HEK293 (cell line): ENCODE measurements around the gene CDK6.

Experiments
- CTCF ChIA-PET: fragments of 350-600 bp; formaldehyde crosslinking; extraction: SDS; loops from one replicate; lab custom pipeline; 2021; ENCODE audit warnings: antibody characterized with exemption; lab: Yijun Ruan, JAX
- POLR2A ChIA-PET: fragments of 300-600 bp; formaldehyde crosslinking; extraction: SDS; loops from one replicate; lab custom pipeline; 2020; ENCODE audit warnings: antibody characterized with exemption, inconsistent platforms; lab: Yijun Ruan, JAX
- H3K27ac ChIP-seq: fragments of 200-500 bp; sonication (Bioruptor generic); 2 replicates; pipeline ENCODE4 v1.5.1; 2014; ENCODE audit warnings: low read depth, low read length, control low read depth, inconsistent platforms; ENCODE audit errors: extremely low read depth
- H3K36me3 ChIP-seq, 2 experiments: fragments of 200-500 bp in 1 of 2; sonication (Bioruptor generic) in 1 of 2; 1 replicate in 1 of 2; 2 replicates in 1 of 2; pipeline ENCODE4 v1.5.1; 2014 to 2017; ENCODE audit warnings: inconsistent platforms in 2 of 2, low read length in 2 of 2; ENCODE audit not compliant: control insufficient read depth in 2 of 2, insufficient read depth in 1 of 2
- H3K4me1 ChIP-seq: fragments of 200-500 bp; sonication (Bioruptor generic); 2 replicates; pipeline ENCODE4 v1.5.1; 2014; ENCODE audit warnings: mild to moderate bottlenecking, low read length, inconsistent platforms; ENCODE audit not compliant: control insufficient read depth, insufficient read depth
- H3K4me3 ChIP-seq: 2 replicates; pipeline ENCODE4 v1.5.1; 2011; ENCODE audit warnings: low read depth, mild to moderate bottlenecking, control low read depth, low read length, moderate library complexity
- H3K9me3 ChIP-seq: fragments of 200-500 bp; sonication (Bioruptor generic); 2 replicates; pipeline ENCODE4 v1.5.1; 2014; ENCODE audit warnings: low read depth, low read length, inconsistent platforms; ENCODE audit not compliant: control insufficient read depth, insufficient read depth
- BCL11A ChIP-seq: fragments of 450-650 bp; formaldehyde crosslinking; IDR thresholded peaks from 2 replicates; pipeline ENCODE4 v1.5.1; 2016; ENCODE audit warnings: low read depth, missing biosample characterization, missing genetic modification characterization
- GLI4 ChIP-seq: fragments of 450-650 bp; formaldehyde crosslinking; IDR thresholded peaks from 2 replicates; pipeline ENCODE4 v1.5.1; 2016; ENCODE audit warnings: missing biosample characterization, missing genetic modification characterization
- IKZF3 ChIP-seq: fragments of 450-650 bp; IDR thresholded peaks from 2 replicates; pipeline ENCODE4 v1.5.0; 2018; ENCODE audit warnings: missing biosample characterization, mild to moderate bottlenecking, missing genetic modification characterization, moderate library complexity
- KLF1 ChIP-seq: fragments of 450-650 bp; formaldehyde crosslinking; IDR thresholded peaks from 2 replicates; pipeline ENCODE4 v1.5.1; 2016; ENCODE audit warnings: missing biosample characterization, missing genetic modification characterization
- KLF7 ChIP-seq: fragments of 450-650 bp; formaldehyde crosslinking; IDR thresholded peaks from 2 replicates; pipeline ENCODE4 v1.5.1; 2016; ENCODE audit warnings: missing biosample characterization, missing genetic modification characterization, borderline replicate concordance
- MEIS1 ChIP-seq: sonication (generic); formaldehyde crosslinking; IDR thresholded peaks from 2 replicates; pipeline ENCODE4 v1.8.1; 2022; ENCODE audit warnings: missing genetic modification reagents, mild to moderate bottlenecking, borderline replicate concordance
- MZF1 ChIP-seq: fragments of 450-650 bp; formaldehyde crosslinking; IDR thresholded peaks from 2 replicates; pipeline ENCODE4 v1.5.1; 2017; ENCODE audit warnings: missing biosample characterization, missing genetic modification characterization, borderline replicate concordance
- SCRT2 ChIP-seq: fragments of 450-650 bp; formaldehyde crosslinking; IDR thresholded peaks from 2 replicates; pipeline ENCODE4 v1.5.1; 2016; ENCODE audit warnings: missing biosample characterization, missing genetic modification characterization
- ZBTB8A ChIP-seq: fragments of 450-650 bp; formaldehyde crosslinking; IDR thresholded peaks from 2 replicates; pipeline ENCODE4 v1.5.1; 2016; ENCODE audit warnings: missing biosample characterization, missing genetic modification characterization
- ZNF132 ChIP-seq: fragments of 450-650 bp; formaldehyde crosslinking; IDR thresholded peaks from 2 replicates; pipeline ENCODE4 v1.5.1; 2017; ENCODE audit warnings: missing biosample characterization, missing genetic modification characterization, borderline replicate concordance
- ZNF140 ChIP-seq: fragments of 450-650 bp; formaldehyde crosslinking; IDR thresholded peaks from 2 replicates; pipeline ENCODE4 v1.5.1; 2016; ENCODE audit warnings: missing biosample characterization, missing genetic modification characterization
- ZNF169 ChIP-seq: fragments of 450-650 bp; formaldehyde crosslinking; IDR thresholded peaks from 2 replicates; pipeline ENCODE4 v1.5.1; 2016; ENCODE audit warnings: missing biosample characterization, missing genetic modification characterization
- ZNF221 ChIP-seq: fragments of 450-650 bp; formaldehyde crosslinking; IDR thresholded peaks from 2 replicates; pipeline ENCODE4 v1.5.1; 2017; ENCODE audit warnings: missing biosample characterization, missing genetic modification characterization, borderline replicate concordance
- ZNF23 ChIP-seq: fragments of 450-650 bp; formaldehyde crosslinking; IDR thresholded peaks from 2 replicates; pipeline ENCODE4 v1.5.1; 2016; ENCODE audit warnings: missing biosample characterization, missing genetic modification characterization, borderline replicate concordance
- ZNF274 ChIP-seq, 2 experiments: fragments of 200-500 bp in 1 of 2; fragments of 450-650 bp in 1 of 2; sonication (Bioruptor generic) in 1 of 2; formaldehyde crosslinking in 1 of 2; IDR thresholded peaks; 2 replicates each; pipeline versions ENCODE4 v1.5.1 to v1.6.1; 2014 to 2016; ENCODE audit warnings: borderline replicate concordance in 1 of 2, inconsistent platforms in 1 of 2, low read length in 1 of 2, missing biosample characterization in 1 of 2, missing genetic modification characterization in 1 of 2
- ZNF37A ChIP-seq: fragments of 450-650 bp; IDR thresholded peaks from 2 replicates; pipeline ENCODE4 v1.5.1; 2018; ENCODE audit warnings: missing biosample characterization, missing genetic modification characterization
- ZNF449 ChIP-seq: fragments of 450-650 bp; formaldehyde crosslinking; IDR thresholded peaks from 2 replicates; pipeline ENCODE4 v1.5.1; 2017; ENCODE audit warnings: missing biosample characterization, mild to moderate bottlenecking, missing genetic modification characterization, moderate library complexity
- ZNF521 ChIP-seq: fragments of 450-650 bp; formaldehyde crosslinking; IDR thresholded peaks from 2 replicates; pipeline ENCODE4 v1.5.1; 2017; ENCODE audit warnings: missing biosample characterization, mild to moderate bottlenecking, missing genetic modification characterization
- ZNF530 ChIP-seq: fragments of 450-650 bp; formaldehyde crosslinking; IDR thresholded peaks from 2 replicates; pipeline ENCODE4 v1.5.1; 2016; ENCODE audit warnings: low read depth, missing biosample characterization, missing genetic modification characterization
- ZNF548 ChIP-seq: fragments of 450-650 bp; formaldehyde crosslinking; IDR thresholded peaks from 2 replicates; pipeline ENCODE4 v1.5.1; 2016; ENCODE audit warnings: missing biosample characterization, missing genetic modification characterization
- ZNF629 ChIP-seq: fragments of 450-650 bp; formaldehyde crosslinking; IDR thresholded peaks from 2 replicates; pipeline ENCODE4 v1.5.1; 2017; ENCODE audit warnings: missing biosample characterization, missing genetic modification characterization
- ZNF707 ChIP-seq: fragments of 450-650 bp; formaldehyde crosslinking; IDR thresholded peaks from 2 replicates; pipeline ENCODE4 v1.5.1; 2016; ENCODE audit warnings: missing biosample characterization, missing genetic modification characterization
- ZNF747 ChIP-seq: fragments of 450-650 bp; formaldehyde crosslinking; IDR thresholded peaks from 2 replicates; pipeline ENCODE4 v1.5.1; 2016; ENCODE audit warnings: missing biosample characterization, missing genetic modification characterization
- TF ChIP-seq, protein P1 (sequence below): fragments of 450-650 bp; formaldehyde crosslinking; IDR thresholded peaks from 2 replicates; pipeline ENCODE4 v1.5.1; 2017; ENCODE audit warnings: missing biosample characterization, missing genetic modification characterization

CDK6 gene

DNA sequence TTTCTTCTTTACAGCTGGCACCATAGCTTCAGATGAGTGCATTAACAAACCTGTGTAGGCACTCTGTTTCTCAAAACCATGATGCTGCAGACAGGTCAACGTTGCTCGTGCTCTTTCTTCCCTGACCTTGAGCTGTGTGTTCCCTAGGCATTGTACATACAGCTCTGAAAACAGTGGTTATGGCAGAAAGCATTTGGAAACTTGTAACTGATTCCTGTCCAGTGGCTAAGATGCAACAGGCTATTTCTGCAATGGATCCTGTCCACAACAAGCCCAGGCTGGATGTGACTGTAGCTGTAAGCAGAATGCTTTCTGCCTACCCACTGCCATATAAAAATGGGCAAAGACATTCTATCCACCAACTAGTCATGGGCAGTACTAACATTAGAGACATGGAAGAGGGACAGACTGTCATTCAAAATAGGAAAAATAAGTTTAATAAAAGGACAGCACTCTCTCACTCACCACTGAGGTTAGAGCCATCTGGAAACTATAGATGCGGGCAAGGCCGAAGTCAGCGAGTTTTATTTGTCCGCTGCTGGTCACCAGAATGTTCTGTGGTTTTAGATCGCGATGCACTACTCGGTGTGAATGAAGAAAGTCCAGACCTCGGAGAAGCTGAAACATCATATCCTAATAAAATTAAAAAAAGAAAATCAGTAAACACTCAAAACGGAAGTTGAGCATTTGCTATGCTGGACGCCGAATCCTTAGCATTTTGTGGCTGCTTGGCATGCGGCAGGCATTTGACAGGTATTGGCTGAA is 111.0 kb downstream of the CDK6 start:
- H3K9me3 ChIP-seq, result no peaks in the 10 kb centered on the region
- TF ChIP-seq ZNF707 (no peak), ZNF521 (no peak), SCRT2 (tag by site-specific recombination) (peak; percentile 66), ZNF221 (no peak)
- H3K4me1 ChIP-seq, result no peaks in the 10 kb centered on the region
- H3K36me3 ChIP-seq, result peaks cover 4 to 13% of the 10 kb centered on the region in 2 experiments; a peak in 2 of 3 replicates
- no peak overlapping the region for H3K27ac ChIP-seq
- no peak overlapping the region for H3K4me3 ChIP-seq
- POLR2A ChIA-PET, result no interaction called here
- CTCF ChIA-PET, result interaction anchor here (0.7 kb wide), 1 partner anchor 443 kb away, joined by 3 read pairs; no protein-coding TSS in a partner anchor

- Histone ChIP-seq H3K9me3 (no peaks in the 10 kb centered on the region), H3K36me3 (peaks cover 4 to 13% of the 10 kb centered on the region in 2 experiments; a peak in 2 of 3 replicates), H3K4me3 (no peak overlapping the region), H3K27ac (no peak overlapping the region), H3K4me1 (no peaks in the 10 kb centered on the region)
- CTCF ChIA-PET, result interaction anchor here (0.6 to 0.7 kb wide), 2 partner anchors 25 to 119 kb away, joined by 3 read pairs; no protein-coding TSS in a partner anchor
- no peak for TF ChIP-seq ZNF629 (tag by site-specific recombination)
- POLR2A ChIA-PET, result interaction anchor here (0.6 kb wide), 1 partner anchor 1314 kb away, joined by 4 read pairs; no protein-coding TSS in a partner anchor
Observed at GRCh38 chr7:92723943-92724342, 112.4 kb downstream of the CDK6 start.

GRCh38 chr7:92723205-92723604 is 113.2 kb downstream of the CDK6 start:
- Histone ChIP-seq H3K4me3 (no peak overlapping the region), H3K9me3 (no peaks in the 10 kb centered on the region), H3K36me3 (peaks cover 4 to 13% of the 10 kb centered on the region in 2 experiments; a peak in 2 of 3 replicates), H3K27ac (no peak overlapping the region), H3K4me1 (no peaks in the 10 kb centered on the region; the same call in 1 of the 2 replicates)
- ChIA-PET CTCF (no interaction called here), POLR2A (interaction anchor here (0.6 kb wide), 1 partner anchor 1315 kb away, joined by 4 read pairs; no protein-coding TSS in a partner anchor)
- TF ChIP-seq ZNF548, result no peak
- no peak for TF ChIP-seq MEIS1 (CRISPR knock-in tag)
- no peak for TF ChIP-seq ZNF132 (tag by site-specific recombination)
- TF ChIP-seq IKZF3 (tag by site-specific recombination), result no peak
- no peak for TF ChIP-seq BCL11A (tag by site-specific recombination)
- no peak for TF ChIP-seq ZNF449 (tag by site-specific recombination)
- TF ChIP-seq KLF7, result no peak
- no peak for TF ChIP-seq GLI4 (tag by site-specific recombination)
- TF ChIP-seq ZNF140 (tag by site-specific recombination), result no peak
- no peak for TF ChIP-seq ZNF23 (tag by site-specific recombination)
- TF ChIP-seq ZNF274 (IDR thresholded peaks at IDR 0.05; ENCODE audit: low read length), result no peak
- no peak for TF ChIP-seq ZNF274 (tag by site-specific recombination; IDR thresholded peaks at IDR 0.05; ENCODE audit: borderline replicate concordance)
- TF ChIP-seq MZF1 (tag by site-specific recombination), result no peak
- no peak for TF ChIP-seq ZBTB8A (tag by site-specific recombination)
- TF ChIP-seq ZNF747 (tag by site-specific recombination), result no peak
- no peak for TF ChIP-seq ZNF629 (tag by site-specific recombination)
- no peak for TF ChIP-seq ZNF37A (tag by site-specific recombination)
- no peak for TF ChIP-seq ZNF169 (tag by site-specific recombination)
- TF ChIP-seq KLF1 (tag by site-specific recombination), result no peak
- TF ChIP-seq, protein P1, sequence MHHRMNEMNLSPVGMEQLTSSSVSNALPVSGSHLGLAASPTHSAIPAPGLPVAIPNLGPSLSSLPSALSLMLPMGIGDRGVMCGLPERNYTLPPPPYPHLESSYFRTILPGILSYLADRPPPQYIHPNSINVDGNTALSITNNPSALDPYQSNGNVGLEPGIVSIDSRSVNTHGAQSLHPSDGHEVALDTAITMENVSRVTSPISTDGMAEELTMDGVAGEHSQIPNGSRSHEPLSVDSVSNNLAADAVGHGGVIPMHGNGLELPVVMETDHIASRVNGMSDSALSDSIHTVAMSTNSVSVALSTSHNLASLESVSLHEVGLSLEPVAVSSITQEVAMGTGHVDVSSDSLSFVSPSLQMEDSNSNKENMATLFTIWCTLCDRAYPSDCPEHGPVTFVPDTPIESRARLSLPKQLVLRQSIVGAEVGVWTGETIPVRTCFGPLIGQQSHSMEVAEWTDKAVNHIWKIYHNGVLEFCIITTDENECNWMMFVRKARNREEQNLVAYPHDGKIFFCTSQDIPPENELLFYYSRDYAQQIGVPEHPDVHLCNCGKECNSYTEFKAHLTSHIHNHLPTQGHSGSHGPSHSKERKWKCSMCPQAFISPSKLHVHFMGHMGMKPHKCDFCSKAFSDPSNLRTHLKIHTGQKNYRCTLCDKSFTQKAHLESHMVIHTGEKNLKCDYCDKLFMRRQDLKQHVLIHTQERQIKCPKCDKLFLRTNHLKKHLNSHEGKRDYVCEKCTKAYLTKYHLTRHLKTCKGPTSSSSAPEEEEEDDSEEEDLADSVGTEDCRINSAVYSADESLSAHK (tag by site-specific recombination), result no peak
- TF ChIP-seq ZNF530 (tag by site-specific recombination), result no peak
